Measurements from ENCODE around the gene ZNF639. TPM values are rescaled to one million over a fixed set of nuclear protein-coding genes. Genes with fewer than 3 reads are reported as not detected.

ZNF639 gene
- total RNA-seq, 4 donors from 2014 or later: 28.7 to 43.7 (median 39.7) TPM

DNA sequence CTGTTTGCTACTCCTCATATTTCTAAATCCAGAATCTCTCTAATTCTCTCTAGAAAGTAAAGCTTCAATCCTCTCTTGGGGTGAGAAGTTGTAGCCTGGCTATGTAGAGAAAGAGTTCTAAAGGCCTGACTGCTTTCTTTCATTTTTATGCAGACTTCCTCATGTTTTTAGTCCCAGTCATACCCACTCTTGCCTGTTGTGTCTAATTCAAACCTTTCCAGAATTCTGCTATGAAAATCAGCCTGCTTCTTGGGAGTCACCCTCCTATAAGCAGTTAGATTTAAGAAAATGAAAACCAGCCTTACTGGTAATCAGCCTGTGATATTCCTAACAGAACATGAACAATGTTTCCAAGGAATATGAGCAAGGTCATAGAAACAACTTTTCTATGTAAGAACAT, 14.8 kb upstream of the ZNF639 start:
- Histone ChIP-seq H3K27ac (no peak overlapping the region), H3K4me3 (no peak overlapping the region), H3K36me3 (no peaks in the 10 kb centered on the region), H3K27me3 (no peaks in the 10 kb centered on the region), H3K9me3 (no peaks in the 10 kb centered on the region), H3K4me1 (no peaks in the 10 kb centered on the region)
- in situ Hi-C loops (cut with MboI; ENCODE audit: low sequenced_read_pairs in 4 of 4) (loop anchor here in 1 of 4 donors (10.0 kb wide), 1 partner anchor 193 kb away; no protein-coding TSS in a partner anchor), intact Hi-C loops (cut with DNase I; ENCODE audit: low total_unique reads) (no loop called here)
- DNase-seq (no peak), ATAC-seq (no peak)
- no peak for TF ChIP-seq POLR2A (IDR thresholded peaks at IDR 0.05)
- TF ChIP-seq, protein P1, sequence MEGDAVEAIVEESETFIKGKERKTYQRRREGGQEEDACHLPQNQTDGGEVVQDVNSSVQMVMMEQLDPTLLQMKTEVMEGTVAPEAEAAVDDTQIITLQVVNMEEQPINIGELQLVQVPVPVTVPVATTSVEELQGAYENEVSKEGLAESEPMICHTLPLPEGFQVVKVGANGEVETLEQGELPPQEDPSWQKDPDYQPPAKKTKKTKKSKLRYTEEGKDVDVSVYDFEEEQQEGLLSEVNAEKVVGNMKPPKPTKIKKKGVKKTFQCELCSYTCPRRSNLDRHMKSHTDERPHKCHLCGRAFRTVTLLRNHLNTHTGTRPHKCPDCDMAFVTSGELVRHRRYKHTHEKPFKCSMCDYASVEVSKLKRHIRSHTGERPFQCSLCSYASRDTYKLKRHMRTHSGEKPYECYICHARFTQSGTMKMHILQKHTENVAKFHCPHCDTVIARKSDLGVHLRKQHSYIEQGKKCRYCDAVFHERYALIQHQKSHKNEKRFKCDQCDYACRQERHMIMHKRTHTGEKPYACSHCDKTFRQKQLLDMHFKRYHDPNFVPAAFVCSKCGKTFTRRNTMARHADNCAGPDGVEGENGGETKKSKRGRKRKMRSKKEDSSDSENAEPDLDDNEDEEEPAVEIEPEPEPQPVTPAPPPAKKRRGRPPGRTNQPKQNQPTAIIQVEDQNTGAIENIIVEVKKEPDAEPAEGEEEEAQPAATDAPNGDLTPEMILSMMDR (IDR thresholded peaks at IDR 0.05 in 4 of 5, conservative IDR thresholded peaks at IDR 0.05 in 1 of 5): no peak

DNA sequence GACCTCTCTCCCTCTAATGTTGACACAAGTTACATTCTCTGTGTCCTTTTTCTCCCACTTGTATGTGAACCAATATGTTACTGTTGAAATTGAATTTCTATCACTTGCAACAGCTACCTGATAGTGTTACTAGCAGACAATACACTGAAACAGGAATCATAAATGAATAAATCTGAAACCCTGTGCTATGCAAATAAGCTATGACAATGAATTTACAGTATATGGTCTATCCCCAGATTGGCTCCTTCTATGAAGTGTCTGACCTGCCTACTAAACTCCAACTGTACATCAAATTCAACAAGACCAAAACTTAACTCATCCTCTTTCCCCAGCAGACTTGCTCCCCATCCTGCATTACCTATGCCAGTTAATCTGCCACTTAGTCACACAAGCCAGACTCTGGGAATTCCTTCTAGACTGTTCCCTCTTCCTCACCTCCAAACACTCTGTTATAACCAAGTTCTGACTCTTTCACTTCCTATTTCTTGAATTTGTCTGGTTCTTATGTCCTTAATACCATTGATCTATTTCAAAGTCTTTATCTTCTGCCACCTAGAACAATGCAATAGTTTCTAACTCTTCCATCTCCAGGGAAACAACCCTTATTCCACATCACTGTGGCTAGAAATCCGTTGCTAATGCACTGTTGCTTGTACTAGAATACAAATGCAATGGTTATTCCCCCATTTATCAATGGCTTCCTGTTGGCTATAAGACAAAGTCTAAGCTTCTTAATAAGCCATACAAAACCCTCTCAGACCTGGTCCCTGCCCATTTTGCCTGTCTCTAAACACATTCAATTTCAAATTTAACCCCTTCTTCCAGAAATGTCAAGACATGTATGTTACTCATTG, 13.4 kb upstream of the ZNF639 start:
- no peaks in the 10 kb centered on the region for H3K4me1 ChIP-seq
- no peaks in the 10 kb centered on the region for H3K27me3 ChIP-seq
- intact Hi-C loops (cut with DNase I; ENCODE audit: low total_unique reads) (loop anchor here (10.0 kb wide), 1 partner anchor 205 kb away; no protein-coding TSS in a partner anchor), in situ Hi-C loops (cut with MboI; ENCODE audit: low sequenced_read_pairs in 4 of 4) (loop anchor here in 3 of 4 donors (5.0 to 10.0 kb wide), 3 partner anchors 165 to 195 kb away; partner anchors contain the start of gene PIK3CA (in 1 of the 3))
- TF ChIP-seq, protein P1 (IDR thresholded peaks at IDR 0.05 in 4 of 5, conservative IDR thresholded peaks at IDR 0.05 in 1 of 5): no peak
- TF ChIP-seq POLR2A (IDR thresholded peaks at IDR 0.05): no peak
- ATAC-seq (no peak), DNase-seq (no peak)
- H3K9me3 ChIP-seq: no peaks in the 10 kb centered on the region
- H3K27ac ChIP-seq: no peak overlapping the region
- no peaks in the 10 kb centered on the region for H3K36me3 ChIP-seq
- no peak overlapping the region for H3K4me3 ChIP-seq

DNA sequence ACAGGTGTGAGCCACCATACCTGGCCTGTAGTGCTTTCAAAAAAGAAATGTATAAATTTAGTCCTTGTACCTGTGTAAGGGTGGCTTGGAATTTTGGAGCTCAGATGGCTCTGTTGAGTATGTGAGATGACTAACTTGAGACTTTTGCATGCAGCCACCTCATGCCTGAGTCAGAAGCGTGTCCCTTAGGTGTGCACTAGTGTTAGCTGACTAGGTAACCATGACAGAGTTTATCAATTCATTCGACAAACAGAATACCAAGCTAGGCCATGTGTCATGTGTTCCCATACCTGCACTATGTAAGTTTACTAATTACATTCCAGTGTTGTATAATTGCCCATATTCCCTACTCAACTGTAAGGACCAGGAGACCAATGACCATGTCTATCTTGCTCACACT, 4.0 kb upstream of the ZNF639 start:
- no peak overlapping the region for H3K4me3 ChIP-seq
- in situ Hi-C loops (cut with MboI; ENCODE audit: low sequenced_read_pairs in 4 of 4) (loop anchor here (5.0 to 10.0 kb wide), 2 partner anchors 174 to 302 kb away; partner anchors contain the start of gene PIK3CA (in 1 of the 4)), intact Hi-C loops (cut with DNase I; ENCODE audit: low total_unique reads) (loop anchor here (10.0 kb wide), 1 partner anchor 214 kb away; no protein-coding TSS in a partner anchor)
- H3K27me3 ChIP-seq: no peaks in the 10 kb centered on the region
- no peaks in the 10 kb centered on the region for H3K36me3 ChIP-seq
- H3K27ac ChIP-seq: no peak overlapping the region
- DNase-seq (no peak), ATAC-seq (no peak)
- H3K9me3 ChIP-seq: no peaks in the 10 kb centered on the region
- peaks cover 11 to 13% of the 10 kb centered on the region in 2 donors for H3K4me1 ChIP-seq
- TF ChIP-seq, protein P1 (IDR thresholded peaks at IDR 0.05 in 4 of 5, conservative IDR thresholded peaks at IDR 0.05 in 1 of 5): no peak
- TF ChIP-seq POLR2A (IDR thresholded peaks at IDR 0.05): no peak

GRCh38 chr3:179321668-179322285, 1.1 kb upstream of the ZNF639 start:
- Histone ChIP-seq H3K36me3 (no peaks in the 10 kb centered on the region), H3K4me3 (peak overlapping the region; percentile 41 to 92 (median 88)), H3K9me3 (no peaks in the 10 kb centered on the region), H3K27ac (peak overlapping the region; percentile 89 to 96 (median 92)), H3K4me1 (peaks cover 23 to 28% of the 10 kb centered on the region in 2 donors), H3K27me3 (no peaks in the 10 kb centered on the region)
- TF ChIP-seq, protein P1 (IDR thresholded peaks at IDR 0.05 in 4 of 5, conservative IDR thresholded peaks at IDR 0.05 in 1 of 5): peak in 4 of 5 experiments; percentile 19 to 53 (median 35)
- TF ChIP-seq POLR2A (IDR thresholded peaks at IDR 0.05): no peak
- DNase-seq (no peak), ATAC-seq (no peak)
- in situ Hi-C loops (cut with MboI; ENCODE audit: low sequenced_read_pairs in 4 of 4) (loop anchor here in 3 of 4 donors (5.0 to 10.0 kb wide), 3 partner anchors 177 to 309 kb away; partner anchors contain the start of genes ACTL6A (in 1 of the 3) and PIK3CA (in 1 of the 3)), intact Hi-C loops (cut with DNase I; ENCODE audit: low total_unique reads) (loop anchor here (1.0 to 5.0 kb wide), 3 partner anchors 26 to 241 kb away; partner anchors contain the start of genes ACTL6A and MFN1)

Data from gastrocnemius medialis (tissue), 4 donors.